Fibroblast of mammary gland (primary cell): ENCODE measurements around the gene DOCK4.
A peak's percentile ranks its signal among the peaks of the same experiment; 100 is the strongest.

Experiments used
- DNase-seq: peaks from one replicate; pipeline ENCODE4 v3.0.0-alpha.2; 2010; ENCODE audit warnings: low read depth
- H3K4me3 ChIP-seq: 2 replicates; pipeline ENCODE4 v1.5.1; 2011; ENCODE audit warnings: low read depth, mild to moderate bottlenecking, low read length, moderate library complexity; ENCODE audit not compliant: control insufficient read depth
- CTCF ChIP-seq: conservative IDR thresholded peaks from 2 replicates; pipeline ENCODE4 v1.5.1; 2011; ENCODE audit warnings: low read depth, low read length, inconsistent platforms; ENCODE audit not compliant: control insufficient read depth, insufficient read depth

DOCK4 gene

GRCh38 chr7:111860248-111860647 is 346.0 kb downstream of the DOCK4 start:
- no peak for TF ChIP-seq CTCF
- DNase-seq = no peak
- H3K4me3 ChIP-seq = no peak overlapping the region

GRCh38 chr7:111858331-111858730 is 347.9 kb downstream of the DOCK4 start:
- no peak for DNase-seq
- no peak for TF ChIP-seq CTCF
- no peak overlapping the region for H3K4me3 ChIP-seq

GRCh38 chr7:111855842-111856227 is 350.4 kb downstream of the DOCK4 start:
- H3K4me3 ChIP-seq = no peak overlapping the region
- TF ChIP-seq CTCF = peak; percentile 9
- DNase-seq = peak; percentile 25

- peak; percentile 82 for DNase-seq
- H3K4me3 ChIP-seq = no peak overlapping the region
- peak; percentile 77 for TF ChIP-seq CTCF
These were observed 350.9 kb downstream of the DOCK4 start for GRCh38 chr7:111855161-111855841.

GRCh38 chr7:111853201-111853990 is 352.8 kb downstream of the DOCK4 start:
- DNase-seq = peak; percentile 17
- TF ChIP-seq CTCF = peak; percentile 17
- H3K4me3 ChIP-seq = no peak overlapping the region

- DNase-seq = no peak
- no peak overlapping the region for H3K4me3 ChIP-seq
- TF ChIP-seq CTCF = no peak
These were observed 354.1 kb downstream of the DOCK4 start for GRCh38 chr7:111852081-111852480.
